Measurements from ENCODE around the gene SLC39A10. TPM values are rescaled to one million over a fixed set of nuclear protein-coding genes. Genes with fewer than 3 reads are reported as not detected.

The SLC39A10 gene
- total and polyA plus RNA-seq, 2 donors (not counting 1 experiment from before 2014, with no cell fraction given), result 18.6 to 99.3 TPM

DNA sequence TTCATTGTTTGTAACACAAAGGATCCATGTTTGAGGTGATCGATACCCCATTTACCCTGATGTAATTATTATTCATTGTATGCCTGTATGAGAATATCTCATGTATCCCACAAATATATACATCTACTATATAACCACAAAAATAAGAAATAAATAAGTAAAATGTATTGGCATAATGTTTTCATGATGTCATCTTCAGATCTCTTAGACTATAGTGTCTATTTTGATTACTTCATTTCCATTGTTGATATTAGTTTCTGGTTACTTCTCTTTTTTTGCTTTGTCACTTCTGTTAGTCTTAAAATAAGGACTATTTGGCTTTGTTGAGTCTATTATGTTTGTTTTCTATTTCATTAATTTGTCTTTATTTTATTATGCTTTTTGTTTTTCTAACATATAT, 109.7 kb downstream of the SLC39A10 start:
- intact Hi-C loops (cut with micrococcal nuclease), result no loop called here
- ATAC-seq (ENCODE audit: low read depth), result no peak
- CTCF ChIA-PET, result no interaction called here

GRCh38 chr2:195768431-195768830, 111.4 kb downstream of the SLC39A10 start:
- TF ChIP-seq CTCF (IDR thresholded peaks at IDR 0.05) (no peak), EZH2 (IDR thresholded peaks at IDR 0.05; ENCODE audit: borderline replicate concordance, insufficient read depth, low read depth, low read length, poor library complexity, severe bottlenecking) (no peak)
- Histone ChIP-seq H3K9ac (ENCODE audit: low read length) (no peak overlapping the region), H3K4me3 (ENCODE audit: control extremely low read depth in 1 of 5, extremely low read depth in 1 of 5, insufficient read depth in 1 of 5, low read depth in 2 of 5, low read length in 4 of 5) (no peak overlapping the region), H3K36me3 (replicated peaks in 1 of 2; ENCODE audit: control extremely low read depth in 1 of 2, control insufficient read depth in 1 of 2, extremely low read depth in 1 of 2, insufficient read depth in 2 of 2, low read length in 1 of 2) (no peaks in the 10 kb centered on the region), H3K4me1 (ENCODE audit: control insufficient read depth in 2 of 2, insufficient read depth in 2 of 2, low read length in 2 of 2) (no peaks in the 10 kb centered on the region), H3K4me2 (replicated peaks; ENCODE audit: low read depth, low read length, poor library complexity, severe bottlenecking) (no peak overlapping the region), H3K27ac (ENCODE audit: low read length in 2 of 2) (no peak overlapping the region), H2AFZ (ENCODE audit: insufficient read depth, low read depth, low read length, poor library complexity, severe bottlenecking) (no peak overlapping the region), H3K79me2 (ENCODE audit: control insufficient read depth, insufficient read depth, low read length) (no peaks in the 10 kb centered on the region), H3K9me3 (ENCODE audit: control extremely low read depth in 1 of 3, control insufficient read depth in 2 of 3, insufficient read depth in 1 of 3, low read length in 2 of 3) (peaks cover 0 to 5% (median 5%) of the 10 kb centered on the region in 3 donors), H4K20me1 (ENCODE audit: control insufficient read depth, insufficient read depth, low read length, poor library complexity, severe bottlenecking) (no peaks in the 10 kb centered on the region), H3K27me3 (replicated peaks in 1 of 4; ENCODE audit: control extremely low read depth in 1 of 4, control insufficient read depth in 3 of 4, insufficient read depth in 4 of 4, low read length in 3 of 4) (no peaks in the 10 kb centered on the region)
- Mint-ChIP-seq H3K4me3 (no peak overlapping the region), H3K27me3 (no peaks in the 10 kb centered on the region), H3K9me3 (ENCODE audit: insufficient read depth) (peaks cover 12% of the 10 kb centered on the region), H3K27ac (no peak overlapping the region), H3K4me1 (no peaks in the 10 kb centered on the region)
- DNase-seq (no peak), ATAC-seq (ENCODE audit: low read depth) (no peak)
- WGBS (ENCODE audit: insufficient coverage), result no CpG with 5 or more reads among the region's 2 CpGs
- CTCF ChIA-PET, result no interaction called here
- intact Hi-C loops (cut with micrococcal nuclease), result no loop called here
- POLR2A ChIA-PET, result no interaction called here

More for the DNA sequence above, 109.7 kb downstream of the SLC39A10 start:
- Mint-ChIP-seq H3K27ac (no peak overlapping the region), H3K9me3 (ENCODE audit: insufficient read depth) (peaks cover 15% of the 10 kb centered on the region), H3K4me3 (no peak overlapping the region), H3K4me1 (no peaks in the 10 kb centered on the region), H3K27me3 (no peaks in the 10 kb centered on the region)
- TF ChIP-seq EZH2 (IDR thresholded peaks at IDR 0.05; ENCODE audit: borderline replicate concordance, insufficient read depth, low read depth, low read length, poor library complexity, severe bottlenecking) (no peak), CTCF (IDR thresholded peaks at IDR 0.05) (no peak)
- no CpG with 5 or more reads among the region's 1 CpG for WGBS (ENCODE audit: insufficient coverage)
- Histone ChIP-seq H3K4me1 (ENCODE audit: control insufficient read depth in 2 of 2, insufficient read depth in 2 of 2, low read length in 2 of 2) (no peaks in the 10 kb centered on the region), H2AFZ (ENCODE audit: insufficient read depth, low read depth, low read length, poor library complexity, severe bottlenecking) (no peak overlapping the region), H3K9me3 (ENCODE audit: control extremely low read depth in 1 of 3, control insufficient read depth in 2 of 3, insufficient read depth in 1 of 3, low read length in 2 of 3) (peaks cover 0 to 5% (median 5%) of the 10 kb centered on the region in 3 donors), H3K36me3 (replicated peaks in 1 of 2; ENCODE audit: control extremely low read depth in 1 of 2, control insufficient read depth in 1 of 2, extremely low read depth in 1 of 2, insufficient read depth in 2 of 2, low read length in 1 of 2) (no peaks in the 10 kb centered on the region), H3K27ac (ENCODE audit: low read length in 2 of 2) (no peak overlapping the region), H3K9ac (ENCODE audit: low read length) (no peak overlapping the region), H3K79me2 (ENCODE audit: control insufficient read depth, insufficient read depth, low read length) (no peaks in the 10 kb centered on the region), H4K20me1 (ENCODE audit: control insufficient read depth, insufficient read depth, low read length, poor library complexity, severe bottlenecking) (no peaks in the 10 kb centered on the region), H3K4me3 (ENCODE audit: control extremely low read depth in 1 of 5, extremely low read depth in 1 of 5, insufficient read depth in 1 of 5, low read depth in 2 of 5, low read length in 4 of 5) (no peak overlapping the region), H3K27me3 (replicated peaks in 1 of 4; ENCODE audit: control extremely low read depth in 1 of 4, control insufficient read depth in 3 of 4, insufficient read depth in 4 of 4, low read length in 3 of 4) (no peaks in the 10 kb centered on the region), H3K4me2 (replicated peaks; ENCODE audit: low read depth, low read length, poor library complexity, severe bottlenecking) (no peak overlapping the region)
- DNase-seq, result no peak
- POLR2A ChIA-PET, result no interaction called here
